Measurements from ENCODE around the gene ARID2. TPM values are rescaled to one million over a fixed set of nuclear protein-coding genes. Genes with fewer than 3 reads are reported as not detected.

Gene ARID2
- total RNA-seq: 24.2 TPM
- long read RNA-seq, full-length matches to known transcripts: 3 of 17 reads
- long read RNA-seq, partial matches to known transcripts: 11 of 17 reads
- long read RNA-seq, other reads (novel, unspliced or antisense): 3 of 17 reads

- DNase-seq (ENCODE audit: low spot score): peak; percentile 79
- intact Hi-C loops (cut with DNase I): loop anchor here (2.0 to 10.0 kb wide), 5 partner anchors 185 to 555 kb away; partner anchors contain the start of genes ANO6 and SCAF11
Measured at GRCh38 chr12:45729233-45730083, at the start of gene ARID2. Gene ARID2 (plus strand): TSS chr12:45729706. CDS start chr12:45729837, 131 bp downstream.

- intact Hi-C loops (cut with DNase I): no loop called here
Measured at GRCh38 chr12:45680362-45680761, 49.1 kb upstream of the ARID2 start.

GRCh38 chr12:45681465-45681864 is 48.0 kb upstream of the ARID2 start:
- DNase-seq (ENCODE audit: low spot score): no peak
- intact Hi-C loops (cut with DNase I): no loop called here

More at GRCh38 chr12:45680362-45680761, 49.1 kb upstream of the ARID2 start:
- DNase-seq (ENCODE audit: low spot score): no peak

- no peak for DNase-seq (ENCODE audit: low spot score)
- intact Hi-C loops (cut with DNase I): no loop called here
Measured at GRCh38 chr12:45685680-45686079, 43.8 kb upstream of the ARID2 start.

GRCh38 chr12:45687081-45688015 is 42.2 kb upstream of the ARID2 start:
- no peak for DNase-seq (ENCODE audit: low spot score)
- intact Hi-C loops (cut with DNase I): no loop called here

- DNase-seq (ENCODE audit: low spot score): no peak
- intact Hi-C loops (cut with DNase I): no loop called here
Measured at GRCh38 chr12:45688183-45688582, 41.3 kb upstream of the ARID2 start.

GRCh38 chr12:45695035-45695434 is 34.5 kb upstream of the ARID2 start:
- intact Hi-C loops (cut with DNase I): no loop called here
- no peak for DNase-seq (ENCODE audit: low spot score)

GRCh38 chr12:45695606-45696005 is 33.9 kb upstream of the ARID2 start:
- no peak for DNase-seq (ENCODE audit: low spot score)
- intact Hi-C loops (cut with DNase I): no loop called here

GRCh38 chr12:45696049-45696448 is 33.5 kb upstream of the ARID2 start:
- DNase-seq (ENCODE audit: low spot score): no peak
- intact Hi-C loops (cut with DNase I): no loop called here

- DNase-seq (ENCODE audit: low spot score): no peak
- intact Hi-C loops (cut with DNase I): no loop called here
Measured at GRCh38 chr12:45697371-45697770, 32.1 kb upstream of the ARID2 start.

- intact Hi-C loops (cut with DNase I): no loop called here
- DNase-seq (ENCODE audit: low spot score): no peak
Measured at GRCh38 chr12:45701296-45701695, 28.2 kb upstream of the ARID2 start.

- intact Hi-C loops (cut with DNase I): no loop called here
- no peak for DNase-seq (ENCODE audit: low spot score)
Measured at GRCh38 chr12:45703942-45704341, 25.6 kb upstream of the ARID2 start.

- intact Hi-C loops (cut with DNase I): no loop called here
- DNase-seq (ENCODE audit: low spot score): no peak
Measured at GRCh38 chr12:45704968-45705367, 24.5 kb upstream of the ARID2 start.

- intact Hi-C loops (cut with DNase I): no loop called here
Measured at GRCh38 chr12:45705404-45705803, 24.1 kb upstream of the ARID2 start.

GRCh38 chr12:45707241-45707857 is 22.2 kb upstream of the ARID2 start:
- intact Hi-C loops (cut with DNase I): no loop called here
- DNase-seq (ENCODE audit: low spot score): no peak

More at GRCh38 chr12:45705404-45705803, 24.1 kb upstream of the ARID2 start:
- no peak for DNase-seq (ENCODE audit: low spot score)

GRCh38 chr12:45708363-45708762 is 21.1 kb upstream of the ARID2 start:
- DNase-seq (ENCODE audit: low spot score): no peak
- intact Hi-C loops (cut with DNase I): no loop called here

- no peak for DNase-seq (ENCODE audit: low spot score)
- intact Hi-C loops (cut with DNase I): no loop called here
Measured at GRCh38 chr12:45708901-45709300, 20.6 kb upstream of the ARID2 start.

- intact Hi-C loops (cut with DNase I): no loop called here
- DNase-seq (ENCODE audit: low spot score): no peak
Measured at GRCh38 chr12:45712319-45712718, 17.2 kb upstream of the ARID2 start.

GRCh38 chr12:45713078-45713477 is 16.4 kb upstream of the ARID2 start:
- intact Hi-C loops (cut with DNase I): no loop called here
- DNase-seq (ENCODE audit: low spot score): no peak

- DNase-seq (ENCODE audit: low spot score): no peak
- intact Hi-C loops (cut with DNase I): no loop called here
Measured at GRCh38 chr12:45718306-45718705, 11.2 kb upstream of the ARID2 start.

All from cardiac septum (tissue), 1 donor.